8988T (cell line): ENCODE results near the gene AFG3L2.

Experiments
- DNase-seq: peaks from one replicate; pipeline ENCODE4 v3.0.0; 2011

AFG3L2 gene

DNA sequence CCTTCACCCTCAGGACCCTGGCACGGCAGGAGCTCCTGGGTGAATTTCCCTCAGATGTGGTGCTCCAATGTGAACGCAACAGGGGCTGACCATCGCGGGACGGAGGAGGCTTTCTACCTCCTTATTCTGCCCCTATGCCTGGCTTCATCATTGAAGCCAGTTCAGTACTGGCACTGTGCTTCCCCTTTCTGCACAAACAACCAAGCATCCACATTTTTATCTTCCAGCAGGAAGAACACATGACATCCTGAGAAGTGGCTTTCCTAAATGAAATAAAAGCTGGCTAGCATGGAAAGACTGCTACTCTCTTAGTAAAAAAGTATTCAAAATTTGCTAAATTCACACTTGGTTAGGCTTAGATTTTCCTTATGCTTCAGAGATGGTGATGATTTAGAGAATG is 24.8 kb downstream of the AFG3L2 start:
- DNase-seq, result no peak

DNA sequence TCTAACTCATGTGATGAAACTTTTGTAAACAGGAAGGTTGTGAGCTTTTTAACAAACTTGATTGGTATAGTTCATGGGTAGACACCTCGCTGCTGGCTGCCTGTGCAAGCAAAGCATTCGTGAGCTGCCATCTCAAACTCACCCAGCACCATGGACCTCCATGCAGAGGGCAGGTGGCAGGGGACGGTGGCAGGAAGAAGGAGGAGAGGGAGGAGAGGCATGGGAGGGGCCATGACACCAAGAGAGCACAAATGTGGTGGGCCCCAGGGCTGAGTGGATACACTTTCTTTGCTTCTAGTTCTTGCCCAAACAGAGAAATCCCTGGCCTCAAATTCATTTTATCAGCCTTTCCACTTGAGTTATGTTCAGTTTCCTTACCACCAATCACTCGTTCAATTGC is 29.1 kb downstream of the AFG3L2 start:
- DNase-seq, result no peak

DNA sequence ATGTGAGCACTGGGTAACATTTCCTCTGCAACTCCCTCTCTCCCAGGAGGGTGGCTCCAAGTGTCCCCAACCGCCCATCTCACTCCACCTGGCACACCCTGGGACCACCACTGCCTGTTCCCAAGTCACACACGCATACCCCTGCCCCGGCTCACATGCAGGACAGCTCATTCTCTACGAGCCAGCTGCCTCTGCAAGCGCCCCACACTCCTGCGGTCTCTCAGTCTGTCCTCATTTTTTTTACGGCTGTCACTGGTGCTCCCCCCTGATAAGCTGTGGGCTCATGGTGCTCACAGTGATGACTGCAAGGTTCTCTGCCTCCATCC is 30.8 kb downstream of the AFG3L2 start:
- DNase-seq, result no peak

DNA sequence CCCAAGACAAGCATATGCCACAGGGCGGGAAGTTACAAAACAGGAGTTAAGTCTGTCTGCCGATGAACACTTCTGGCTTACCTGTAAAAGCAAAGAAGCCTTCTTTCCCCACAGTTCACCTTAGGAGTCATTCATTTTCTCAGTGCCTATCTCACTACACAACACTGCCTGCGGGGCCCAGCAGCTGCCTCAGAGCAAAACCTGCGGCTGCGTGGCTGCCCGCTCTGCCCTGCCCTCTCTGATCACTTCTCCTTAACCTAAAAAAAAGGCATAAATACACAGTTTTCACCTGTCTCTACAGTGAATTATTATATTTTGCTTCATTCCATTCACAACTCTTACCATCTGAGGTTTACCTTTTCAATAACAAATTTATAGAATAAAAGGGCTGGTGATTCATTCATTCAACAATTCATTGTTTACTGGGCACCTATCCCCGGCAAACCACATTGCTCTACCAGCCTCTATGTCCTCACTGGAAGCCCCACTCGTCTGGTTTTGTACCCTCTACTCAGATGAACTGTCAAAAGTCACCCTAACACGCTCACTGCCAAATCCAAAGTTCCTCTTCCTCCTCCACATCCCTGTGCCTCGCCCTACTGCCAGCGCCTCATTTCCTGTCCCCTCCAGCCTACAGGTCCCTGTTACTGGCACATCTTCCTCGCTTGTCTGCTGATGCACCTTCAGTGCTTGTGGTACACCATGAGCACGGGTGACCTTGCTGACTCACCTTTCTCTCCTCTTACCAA is 31.4 kb downstream of the AFG3L2 start:
- DNase-seq, result no peak

DNA sequence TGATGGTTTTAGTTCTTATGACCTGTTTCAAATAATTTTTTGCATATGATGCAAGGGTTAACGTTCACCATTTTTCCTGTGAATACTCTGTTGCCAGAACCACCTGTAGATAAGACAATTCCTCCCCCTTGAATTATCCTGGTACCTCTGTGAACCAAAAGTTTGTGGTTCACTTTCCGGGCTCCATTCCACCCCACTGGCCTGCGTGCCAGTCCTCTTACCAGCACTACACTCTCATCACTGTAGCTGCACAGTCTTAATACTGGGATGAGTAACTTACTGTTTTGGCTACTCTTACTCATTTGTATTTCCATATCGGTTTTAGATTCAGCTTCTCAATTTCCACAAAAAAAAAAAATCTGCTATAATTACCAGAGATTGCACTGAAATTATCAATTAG is 34.4 kb downstream of the AFG3L2 start:
- no peak for DNase-seq

DNA sequence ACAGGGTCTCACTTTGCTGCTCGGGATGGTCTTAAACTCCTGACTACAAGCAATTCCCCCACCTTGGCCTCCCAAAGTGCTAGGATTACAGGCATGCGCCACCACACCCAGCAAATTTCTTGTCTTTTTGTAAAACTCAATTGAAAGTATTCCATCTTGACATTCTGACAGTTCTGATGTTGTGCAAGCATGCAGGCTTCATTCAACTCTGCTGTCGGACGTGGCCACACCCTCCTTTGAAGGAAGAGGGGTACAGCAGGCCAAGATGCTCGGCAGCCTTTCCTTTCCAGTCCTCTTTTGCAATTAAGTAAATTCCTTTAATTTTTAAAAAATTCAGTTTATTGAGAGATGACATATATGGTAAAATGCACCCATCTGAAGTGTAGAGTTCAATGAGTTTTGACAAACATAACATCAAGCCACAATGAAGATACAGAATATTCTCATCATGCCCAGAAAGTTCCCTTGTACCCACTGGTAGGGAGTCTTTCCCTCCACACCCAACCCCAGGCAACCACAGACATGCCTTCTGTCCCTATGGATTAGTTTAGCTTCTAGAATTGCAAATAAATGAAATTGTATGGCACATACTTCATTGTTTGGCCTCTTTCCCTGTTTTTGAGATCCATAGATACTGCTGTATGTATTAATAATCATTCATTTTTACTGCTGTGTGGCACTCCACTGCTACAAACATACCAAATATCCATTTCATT is 35.9 kb downstream of the AFG3L2 start:
- DNase-seq, result no peak

DNA sequence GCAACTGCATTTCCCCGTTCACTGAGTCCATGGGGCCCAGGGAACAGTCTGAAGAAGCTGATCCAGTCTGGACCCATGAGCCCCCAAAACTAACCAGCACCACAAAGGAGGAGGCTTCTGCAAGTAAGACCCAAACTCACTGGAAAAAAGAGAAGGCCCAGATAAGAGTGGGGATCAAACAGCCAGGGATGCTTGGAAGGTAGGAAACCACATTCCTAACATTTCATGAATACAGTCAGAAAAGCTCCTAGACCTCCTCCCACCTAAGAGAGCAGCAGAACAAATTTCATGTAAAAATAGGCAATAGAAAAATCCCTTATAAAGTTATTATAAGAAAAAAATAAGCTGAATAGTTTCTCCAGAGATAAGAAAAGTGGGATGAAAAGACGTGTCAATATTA is 38.6 kb downstream of the AFG3L2 start:
- DNase-seq, result no peak

DNA sequence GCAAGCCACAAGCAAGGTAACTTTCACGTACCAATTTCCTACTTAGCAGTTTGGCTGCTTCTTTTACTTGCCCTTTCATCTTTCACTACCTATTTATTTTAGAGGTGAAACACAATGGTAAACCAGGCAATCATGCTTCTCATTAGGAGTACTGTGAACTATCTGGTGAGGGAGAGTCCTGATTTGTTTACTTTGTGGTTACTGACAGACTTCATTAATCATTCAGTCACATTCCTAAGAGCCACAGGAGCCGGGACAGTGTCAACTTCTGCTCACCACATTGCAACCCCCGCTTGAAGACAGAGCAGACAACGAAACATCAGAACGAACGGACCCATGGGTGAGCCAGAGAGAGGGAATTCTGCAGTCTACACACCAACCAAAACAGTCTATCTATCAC is 40.1 kb downstream of the AFG3L2 start:
- no peak for DNase-seq

DNA sequence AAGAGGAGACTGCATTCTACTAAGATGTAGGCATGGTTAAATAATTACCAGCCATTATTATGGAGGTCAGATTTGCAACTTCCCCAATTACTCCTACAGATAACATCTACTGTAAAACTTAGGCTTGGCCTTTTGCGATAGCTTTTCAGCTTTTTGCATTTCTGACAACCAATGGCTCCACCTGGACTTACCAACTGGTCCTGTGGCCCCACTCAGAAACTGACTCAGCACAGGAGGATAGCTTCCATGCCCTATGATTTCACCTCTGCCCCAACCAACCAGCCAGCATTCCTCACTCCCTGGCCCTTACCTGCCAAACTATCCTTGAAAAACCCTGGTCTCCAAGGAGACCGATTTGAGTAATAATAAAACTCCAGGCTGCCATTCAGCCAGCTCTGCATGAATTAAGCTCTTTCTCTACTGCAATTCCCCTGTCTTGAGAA is 40.8 kb downstream of the AFG3L2 start:
- no peak for DNase-seq

DNA sequence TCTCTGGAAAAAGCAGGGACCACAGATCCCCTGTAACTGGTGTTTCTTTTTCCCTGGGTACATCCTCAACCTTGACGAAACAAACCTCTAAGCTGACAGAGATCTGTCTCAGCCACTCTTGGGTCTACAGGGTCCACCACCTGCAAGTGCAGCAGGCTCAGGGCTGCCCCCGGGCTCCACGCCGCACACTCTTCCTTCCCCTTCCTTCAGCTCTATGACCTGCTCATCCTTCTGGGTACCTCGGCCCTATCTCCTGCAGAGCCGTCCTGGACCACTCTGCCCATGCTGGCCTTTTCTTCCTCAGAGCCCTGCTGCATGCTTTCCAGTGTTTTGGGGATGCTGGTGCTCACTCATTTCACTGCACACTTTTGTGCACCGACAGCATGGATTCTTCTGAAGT is 41.5 kb downstream of the AFG3L2 start:
- no peak for DNase-seq

DNA sequence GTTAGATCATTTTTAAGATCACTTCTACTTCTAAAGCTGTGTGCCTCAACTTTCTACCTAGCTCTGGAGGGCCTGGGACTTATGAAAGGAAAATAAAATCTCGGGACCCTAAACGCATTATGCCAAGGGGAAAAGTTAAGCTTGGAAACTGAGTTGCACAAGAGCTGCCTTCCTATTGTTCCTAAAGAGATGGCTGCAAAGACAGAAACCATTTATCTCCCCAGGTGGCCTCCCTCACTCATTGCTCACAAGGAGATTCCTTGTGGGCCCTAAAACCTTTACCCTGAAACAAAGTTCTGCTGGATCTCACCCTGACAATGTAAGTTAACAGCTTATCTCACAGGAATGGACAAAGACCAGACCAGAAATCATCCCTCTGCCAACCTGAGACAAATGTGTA is 42.2 kb downstream of the AFG3L2 start:
- DNase-seq, result no peak

DNA sequence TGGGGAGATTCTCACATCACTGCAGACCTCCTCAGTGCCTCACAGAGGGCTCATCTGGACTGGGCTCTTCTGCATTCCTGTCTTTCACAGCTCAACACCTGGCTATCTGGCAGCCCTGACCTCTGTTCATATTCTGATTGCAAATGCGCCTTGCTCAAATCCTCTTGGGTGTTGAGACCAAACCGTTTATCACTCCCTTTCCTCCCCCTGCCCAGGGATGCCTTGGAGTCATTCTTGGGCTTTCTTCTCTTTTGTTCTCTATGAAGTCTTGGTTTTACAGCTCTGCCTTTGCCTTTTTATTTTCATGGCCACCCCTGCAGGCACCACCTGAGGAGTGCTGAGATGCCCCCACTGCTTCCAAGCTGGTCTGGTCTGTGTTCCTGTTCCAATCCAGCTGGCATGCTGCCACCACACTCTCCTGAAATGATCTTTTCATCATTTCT is 42.6 kb downstream of the AFG3L2 start:
- no peak for DNase-seq

DNA sequence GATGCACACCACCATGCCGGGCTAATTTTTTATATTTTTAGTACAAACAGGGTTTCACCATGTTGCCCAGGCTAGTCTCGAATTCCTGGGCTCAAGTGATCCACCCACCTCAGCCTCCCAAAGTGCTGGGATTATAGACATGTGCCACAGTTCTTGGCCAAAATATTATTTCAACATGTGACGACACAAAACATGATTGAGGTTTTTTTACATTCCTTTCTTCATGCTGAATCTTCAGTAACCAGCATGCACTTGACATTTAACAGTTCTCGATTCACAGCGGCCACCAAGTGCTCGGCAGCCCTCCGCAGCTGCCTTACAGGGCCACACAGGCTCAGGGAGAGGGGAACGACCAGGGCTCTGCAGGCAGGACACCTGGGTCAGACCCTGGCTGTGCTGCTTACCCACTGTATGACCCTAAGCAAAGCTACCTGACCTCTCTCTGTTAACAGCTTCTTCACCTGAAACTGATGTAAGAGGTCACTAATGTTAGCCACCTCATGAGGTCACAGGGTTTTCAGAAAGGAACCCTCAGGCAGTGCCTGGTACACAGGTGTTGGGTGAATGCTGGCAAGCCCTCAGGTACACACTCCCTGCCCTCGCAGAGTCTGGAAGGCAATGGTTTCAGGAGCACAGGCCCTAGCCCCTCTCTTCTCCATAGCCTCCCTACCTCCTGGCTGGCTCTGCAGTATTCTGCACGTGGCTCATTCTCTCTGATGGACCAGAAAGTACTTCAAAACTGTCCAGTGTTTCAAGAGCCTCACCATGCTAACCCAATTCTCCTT is 43.3 kb downstream of the AFG3L2 start:
- DNase-seq, result no peak

DNA sequence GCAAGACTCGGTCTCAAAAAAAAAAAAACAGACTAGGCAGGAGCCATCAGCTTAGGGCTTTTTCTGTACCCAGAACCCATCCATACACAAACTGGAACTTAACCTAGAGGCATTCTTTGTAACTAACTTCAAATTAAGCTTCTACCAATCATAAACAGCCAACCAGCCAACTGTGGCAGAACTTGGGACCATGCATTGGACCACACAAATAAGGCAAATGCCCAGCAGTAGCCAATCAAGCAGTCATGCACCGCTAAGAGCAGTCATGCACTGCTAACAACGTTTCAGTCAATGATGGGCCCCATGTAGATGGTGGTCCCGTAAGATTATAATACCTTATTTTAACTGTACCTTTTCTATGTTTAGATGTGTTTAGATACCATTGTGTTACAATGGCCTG is 46.3 kb downstream of the AFG3L2 start:
- no peak for DNase-seq

DNA sequence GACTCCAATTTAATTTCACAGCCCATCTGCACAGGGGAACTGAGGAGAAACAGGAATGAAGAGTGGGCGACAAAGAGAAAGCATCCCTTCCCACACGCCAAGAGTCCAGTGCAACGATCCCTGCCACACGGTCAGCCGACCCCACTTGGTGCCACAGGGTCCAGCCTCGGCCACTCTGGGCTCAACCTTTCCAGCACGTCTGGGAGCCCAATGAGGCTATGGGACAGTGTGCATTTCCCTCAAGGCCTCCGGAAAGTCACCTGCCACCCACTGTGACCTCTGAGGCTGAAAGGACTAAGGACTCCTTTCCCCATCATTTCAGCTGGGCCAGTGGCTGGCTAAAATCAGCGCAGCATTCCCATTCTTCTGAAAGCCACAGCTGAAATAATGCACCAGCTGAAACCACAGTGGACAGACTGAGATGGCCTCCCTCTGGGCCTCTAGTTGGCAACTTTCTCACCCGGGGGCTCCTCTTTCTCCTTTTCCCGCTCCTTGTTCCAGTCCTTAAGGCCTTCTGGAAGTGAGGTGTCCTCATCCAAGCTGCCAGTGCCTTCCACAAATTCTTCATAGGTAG is 47.8 kb downstream of the AFG3L2 start:
- DNase-seq, result no peak

DNA sequence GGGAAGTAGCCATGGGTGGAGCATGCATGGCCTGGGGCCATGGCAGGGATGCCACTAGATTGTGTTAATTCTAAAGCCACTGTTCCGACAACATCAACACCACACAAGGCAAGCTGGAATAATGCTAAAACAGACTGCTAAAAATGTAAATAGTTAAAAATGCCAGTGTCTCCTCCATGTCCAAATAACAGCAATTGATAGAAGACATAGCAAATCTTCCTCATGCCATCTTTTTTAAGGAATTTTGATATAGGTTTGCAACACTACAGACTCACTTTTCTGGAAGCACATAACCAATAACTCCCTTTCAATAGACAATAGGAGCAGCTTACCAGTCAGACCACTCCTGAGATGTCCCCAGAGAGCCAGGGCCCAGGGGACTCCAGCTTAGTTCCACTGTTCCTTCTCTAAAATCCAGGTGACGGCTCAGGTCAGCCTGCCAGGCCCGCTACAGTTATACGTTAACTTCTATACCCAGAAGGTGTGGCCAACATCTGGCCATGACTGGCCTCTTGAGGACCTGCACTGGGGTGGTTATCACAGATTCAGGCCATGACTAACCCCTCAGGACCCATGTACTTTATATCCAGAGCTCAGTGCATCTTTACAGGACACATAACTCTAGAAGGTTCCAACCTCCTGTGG is 48.7 kb downstream of the AFG3L2 start:
- DNase-seq, result no peak

DNA sequence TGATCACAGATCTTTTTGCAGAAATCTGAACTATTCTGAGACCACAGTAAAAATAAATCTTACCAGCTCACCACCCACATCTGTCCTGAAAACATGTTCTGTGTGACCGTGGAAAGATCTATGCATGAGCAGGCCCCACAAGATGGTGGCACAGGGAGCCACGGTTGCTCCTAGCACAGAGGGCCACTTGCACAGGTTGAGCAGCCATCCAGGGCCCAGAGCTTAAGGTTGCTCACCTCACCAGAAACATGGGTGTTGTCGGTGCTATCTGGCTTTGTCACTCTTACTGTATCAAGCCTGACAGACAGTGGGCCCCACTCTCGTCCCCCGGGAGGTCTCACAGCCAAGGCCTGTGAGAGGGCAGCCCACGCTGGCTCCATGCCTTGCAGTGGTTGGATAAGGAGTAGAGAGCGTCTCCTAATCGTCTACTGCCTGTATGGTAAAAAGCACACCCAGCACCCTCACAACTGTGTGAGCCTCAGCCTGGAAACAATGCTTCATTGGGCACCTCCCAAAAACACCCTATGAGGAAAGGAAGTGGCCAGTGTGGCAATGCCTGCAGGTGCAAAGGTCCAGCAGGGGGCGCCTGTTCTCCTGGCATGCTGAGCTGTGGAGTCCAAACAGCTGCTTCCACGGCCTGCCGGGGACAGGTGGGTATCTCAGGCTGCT is 49.4 kb downstream of the AFG3L2 start:
- peak; percentile 87 for DNase-seq

DNA sequence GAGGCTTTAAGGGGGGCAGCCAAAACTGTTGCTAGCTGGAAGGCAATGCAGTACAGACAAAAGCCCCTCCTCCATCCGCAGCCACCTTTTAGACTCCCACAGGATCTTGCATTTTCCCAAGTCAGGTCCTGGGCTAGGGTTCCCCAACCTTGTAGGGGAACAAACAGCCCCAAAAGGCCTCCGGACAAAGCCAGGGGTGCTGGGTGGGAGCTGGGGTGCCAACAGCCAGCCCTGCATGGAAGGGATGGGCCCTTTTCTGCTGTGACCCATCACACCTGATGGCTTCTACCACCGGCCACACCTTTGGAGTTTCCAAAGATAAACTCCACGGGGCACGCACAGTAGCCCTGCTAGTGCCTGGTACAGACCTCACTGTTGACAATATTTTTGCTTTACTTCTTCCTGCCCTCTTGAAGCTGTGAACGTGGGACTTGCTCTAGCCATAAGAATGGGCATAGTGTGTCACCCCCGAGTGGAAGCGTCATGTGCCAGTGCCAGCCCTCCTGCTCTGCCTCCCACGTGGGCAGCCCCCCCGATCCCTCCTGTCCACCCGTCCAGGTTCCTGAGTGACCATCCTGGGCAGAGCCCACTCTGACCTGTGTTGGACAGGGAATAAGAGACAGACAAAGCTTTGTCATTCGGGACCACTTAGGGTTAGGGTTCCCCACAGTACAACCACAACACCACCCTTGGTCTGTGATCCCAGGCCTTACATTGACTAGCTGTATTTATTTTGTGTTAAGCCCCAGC is 50.1 kb downstream of the AFG3L2 start:
- no peak for DNase-seq

DNA sequence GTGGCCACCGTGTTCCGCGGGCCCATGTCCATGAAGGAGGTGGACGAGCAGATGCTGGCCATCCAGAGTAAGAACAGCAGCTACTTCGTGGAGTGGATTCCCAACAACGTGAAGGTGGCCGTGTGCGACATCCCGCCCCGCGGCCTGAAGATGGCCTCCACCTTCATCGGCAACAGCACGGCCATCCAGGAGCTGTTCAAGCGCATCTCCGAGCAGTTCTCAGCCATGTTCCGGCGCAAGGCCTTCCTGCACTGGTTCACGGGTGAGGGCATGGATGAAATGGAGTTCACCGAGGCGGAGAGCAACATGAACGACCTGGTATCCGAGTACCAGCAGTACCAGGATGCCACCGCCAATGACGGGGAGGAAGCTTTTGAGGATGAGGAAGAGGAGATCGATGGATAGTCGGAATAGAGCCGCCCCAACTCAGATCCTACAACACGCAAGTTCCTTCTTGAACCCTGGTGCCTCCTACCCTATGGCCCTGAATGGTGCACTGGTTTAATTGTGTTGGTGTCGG is 51.2 kb downstream of the AFG3L2 start:
- DNase-seq, result no peak

DNA sequence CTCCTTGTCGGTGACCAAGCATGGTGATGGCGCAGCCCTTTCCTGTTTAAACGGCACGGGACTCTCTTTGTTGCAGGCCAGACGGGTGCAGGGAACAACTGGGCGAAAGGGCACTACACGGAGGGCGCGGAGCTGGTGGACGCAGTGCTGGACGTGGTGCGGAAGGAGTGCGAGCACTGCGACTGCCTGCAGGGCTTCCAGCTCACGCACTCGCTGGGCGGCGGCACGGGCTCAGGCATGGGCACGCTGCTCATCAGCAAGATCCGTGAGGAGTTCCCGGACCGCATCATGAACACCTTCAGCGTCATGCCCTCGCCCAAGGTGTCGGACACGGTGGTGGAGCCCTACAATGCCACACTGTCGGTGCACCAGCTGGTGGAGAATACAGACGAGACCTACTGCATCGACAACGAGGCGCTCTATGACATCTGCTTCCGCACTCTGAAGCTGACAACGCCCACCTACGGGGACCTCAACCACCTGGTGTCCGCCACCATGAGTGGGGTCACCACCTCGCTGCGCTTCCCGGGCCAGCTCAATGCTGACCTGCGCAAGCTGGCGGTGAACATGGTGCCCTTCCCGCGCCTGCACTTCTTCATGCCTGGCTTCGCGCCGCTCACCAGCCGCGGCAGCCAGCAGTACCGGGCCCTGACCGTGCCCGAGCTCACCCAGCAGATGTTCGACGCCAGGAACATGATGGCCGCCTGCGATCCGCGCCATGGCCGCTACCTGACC is 51.9 kb downstream of the AFG3L2 start:
- no peak for DNase-seq

DNA sequence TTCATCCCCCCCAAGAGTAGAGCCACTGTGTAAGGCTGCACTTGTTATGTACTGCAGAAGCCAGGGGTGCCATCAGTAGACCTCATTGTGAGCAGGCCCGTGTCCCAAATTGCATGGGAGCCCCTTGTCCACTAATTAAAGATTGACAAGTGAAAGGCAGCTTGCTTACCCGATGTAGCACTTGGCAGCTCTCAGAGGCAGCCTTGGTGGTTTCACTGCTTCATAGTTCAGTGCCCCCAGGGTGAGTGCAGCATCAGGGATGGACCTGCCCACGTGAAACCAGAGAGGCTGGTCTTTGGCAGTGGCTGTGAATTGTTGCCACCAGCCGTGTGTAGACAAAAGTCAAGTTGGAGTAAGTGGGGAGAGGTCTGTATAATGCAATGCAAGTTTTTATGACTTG is 55.7 kb downstream of the AFG3L2 start:
- DNase-seq, result no peak
